IPS-15b (cell line): Measurements from ENCODE around the gene MYL3.

Experiments used
- H3K27me3 ChIP-seq: one replicate; pipeline ENCODE4 v1.6.1; 2013; ENCODE audit warnings: low read length; ENCODE audit not compliant: control insufficient read depth, insufficient read depth
- H3K36me3 ChIP-seq: one replicate; pipeline ENCODE4 v1.6.1; 2013; ENCODE audit warnings: low read length; ENCODE audit not compliant: control insufficient read depth, insufficient read depth
- H3K4me1 ChIP-seq: one replicate; pipeline ENCODE4 v1.6.1; 2013; ENCODE audit warnings: mild to moderate bottlenecking, low read length; ENCODE audit not compliant: control insufficient read depth, insufficient read depth
- H3K4me3 ChIP-seq: one replicate; pipeline ENCODE4 v1.5.1; 2013; ENCODE audit warnings: low read depth, low read length
- H3K9ac ChIP-seq: one replicate; pipeline ENCODE4 v1.6.1; 2013; ENCODE audit warnings: low read depth, mild to moderate bottlenecking, low read length
- H3K9me3 ChIP-seq: one replicate; pipeline ENCODE4 v1.6.1; 2013; ENCODE audit warnings: mild to moderate bottlenecking, low read length; ENCODE audit not compliant: control insufficient read depth, insufficient read depth

Gene MYL3

GRCh38 chr3:46868287-46868686 is 5.0 kb upstream of the MYL3 start:
- H3K9me3 ChIP-seq, result no peaks in the 10 kb centered on the region
- no peak overlapping the region for H3K4me3 ChIP-seq
- no peaks in the 10 kb centered on the region for H3K36me3 ChIP-seq
- no peak overlapping the region for H3K9ac ChIP-seq
- no peaks in the 10 kb centered on the region for H3K4me1 ChIP-seq
- H3K27me3 ChIP-seq, result peaks cover 2% of the 10 kb centered on the region

- Histone ChIP-seq H3K36me3 (no peaks in the 10 kb centered on the region), H3K27me3 (peaks cover 2% of the 10 kb centered on the region), H3K4me1 (no peaks in the 10 kb centered on the region), H3K9ac (no peak overlapping the region), H3K9me3 (no peaks in the 10 kb centered on the region), H3K4me3 (no peak overlapping the region)
Measured at GRCh38 chr3:46867550-46867898, 4.3 kb upstream of the MYL3 start.

GRCh38 chr3:46866720-46867549 is 3.7 kb upstream of the MYL3 start:
- H3K9ac ChIP-seq, result no peak overlapping the region
- H3K9me3 ChIP-seq, result no peaks in the 10 kb centered on the region
- H3K36me3 ChIP-seq, result no peaks in the 10 kb centered on the region
- no peak overlapping the region for H3K4me3 ChIP-seq
- no peaks in the 10 kb centered on the region for H3K4me1 ChIP-seq
- H3K27me3 ChIP-seq, result peaks cover 2% of the 10 kb centered on the region

- Histone ChIP-seq H3K9me3 (no peaks in the 10 kb centered on the region), H3K27me3 (no peaks in the 10 kb centered on the region), H3K36me3 (no peaks in the 10 kb centered on the region), H3K4me1 (no peaks in the 10 kb centered on the region), H3K4me3 (no peak overlapping the region), H3K9ac (no peak overlapping the region)
Measured at GRCh38 chr3:46866032-46866595, 2.9 kb upstream of the MYL3 start.

- Histone ChIP-seq H3K27me3 (no peaks in the 10 kb centered on the region), H3K4me1 (no peaks in the 10 kb centered on the region), H3K9me3 (no peaks in the 10 kb centered on the region), H3K4me3 (no peak overlapping the region), H3K36me3 (no peaks in the 10 kb centered on the region), H3K9ac (no peak overlapping the region)
Measured at GRCh38 chr3:46865546-46865945, 2.3 kb upstream of the MYL3 start.

GRCh38 chr3:46865031-46865507 is 1.8 kb upstream of the MYL3 start:
- Histone ChIP-seq H3K4me3 (no peak overlapping the region), H3K36me3 (no peaks in the 10 kb centered on the region), H3K9ac (no peak overlapping the region), H3K4me1 (no peaks in the 10 kb centered on the region), H3K27me3 (no peaks in the 10 kb centered on the region), H3K9me3 (no peaks in the 10 kb centered on the region)

- H3K36me3 ChIP-seq, result no peaks in the 10 kb centered on the region
- H3K9ac ChIP-seq, result no peak overlapping the region
- no peak overlapping the region for H3K4me3 ChIP-seq
- no peaks in the 10 kb centered on the region for H3K4me1 ChIP-seq
- no peaks in the 10 kb centered on the region for H3K27me3 ChIP-seq
- H3K9me3 ChIP-seq, result no peaks in the 10 kb centered on the region
Measured at GRCh38 chr3:46864061-46864881, 1.0 kb upstream of the MYL3 start.

GRCh38 chr3:46862369-46863025 is 747 bp downstream of the MYL3 start:
- Histone ChIP-seq H3K9me3 (no peaks in the 10 kb centered on the region), H3K36me3 (no peaks in the 10 kb centered on the region), H3K27me3 (no peaks in the 10 kb centered on the region), H3K4me3 (no peak overlapping the region), H3K4me1 (no peaks in the 10 kb centered on the region), H3K9ac (no peak overlapping the region)

- no peaks in the 10 kb centered on the region for H3K4me1 ChIP-seq
- H3K36me3 ChIP-seq, result no peaks in the 10 kb centered on the region
- no peak overlapping the region for H3K4me3 ChIP-seq
- no peaks in the 10 kb centered on the region for H3K27me3 ChIP-seq
- H3K9ac ChIP-seq, result no peak overlapping the region
- no peaks in the 10 kb centered on the region for H3K9me3 ChIP-seq
Measured at GRCh38 chr3:46861605-46862368, 1.5 kb downstream of the MYL3 start.

- Histone ChIP-seq H3K9ac (no peak overlapping the region), H3K36me3 (no peaks in the 10 kb centered on the region), H3K27me3 (no peaks in the 10 kb centered on the region), H3K4me1 (no peaks in the 10 kb centered on the region), H3K9me3 (no peaks in the 10 kb centered on the region), H3K4me3 (no peak overlapping the region)
Measured at GRCh38 chr3:46860810-46861604, 2.2 kb downstream of the MYL3 start.
